GM19438 (cell line): ENCODE data around the gene G6PC1.
"Not testable (repeated sequence)": the region's sequence is repeated elsewhere in the genome, so short reads cannot be mapped to it uniquely, and the experiment has no call there.

Source experiments
- ATAC-seq: cut with Tn5 transposase; IDR thresholded peaks from one replicate; pipeline ENCODE4 v1.9.1; 2021; ENCODE audit warnings: low read depth; ENCODE audit not compliant: unreplicated experiment

G6PC1 gene

DNA sequence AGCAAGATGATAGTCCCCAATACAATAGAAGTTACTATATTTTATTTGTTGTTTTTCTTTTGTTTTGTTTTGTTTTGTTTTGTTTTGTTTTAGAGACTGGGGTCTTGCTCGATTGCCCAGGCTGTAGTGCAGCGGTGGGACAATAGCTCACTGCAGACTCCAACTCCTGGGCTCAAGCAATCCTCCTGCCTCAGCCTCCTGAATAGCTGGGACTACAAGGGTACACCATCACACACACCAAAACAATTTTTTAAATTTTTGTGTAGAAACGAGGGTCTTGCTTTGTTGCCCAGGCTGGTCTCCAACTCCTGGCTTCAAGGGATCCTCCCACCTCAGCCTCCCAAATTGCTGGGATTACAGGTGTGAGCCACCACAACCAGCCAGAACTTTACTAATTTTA is 618 bp upstream of the G6PC1 start:
- ATAC-seq: not testable (repeated sequence)

DNA sequence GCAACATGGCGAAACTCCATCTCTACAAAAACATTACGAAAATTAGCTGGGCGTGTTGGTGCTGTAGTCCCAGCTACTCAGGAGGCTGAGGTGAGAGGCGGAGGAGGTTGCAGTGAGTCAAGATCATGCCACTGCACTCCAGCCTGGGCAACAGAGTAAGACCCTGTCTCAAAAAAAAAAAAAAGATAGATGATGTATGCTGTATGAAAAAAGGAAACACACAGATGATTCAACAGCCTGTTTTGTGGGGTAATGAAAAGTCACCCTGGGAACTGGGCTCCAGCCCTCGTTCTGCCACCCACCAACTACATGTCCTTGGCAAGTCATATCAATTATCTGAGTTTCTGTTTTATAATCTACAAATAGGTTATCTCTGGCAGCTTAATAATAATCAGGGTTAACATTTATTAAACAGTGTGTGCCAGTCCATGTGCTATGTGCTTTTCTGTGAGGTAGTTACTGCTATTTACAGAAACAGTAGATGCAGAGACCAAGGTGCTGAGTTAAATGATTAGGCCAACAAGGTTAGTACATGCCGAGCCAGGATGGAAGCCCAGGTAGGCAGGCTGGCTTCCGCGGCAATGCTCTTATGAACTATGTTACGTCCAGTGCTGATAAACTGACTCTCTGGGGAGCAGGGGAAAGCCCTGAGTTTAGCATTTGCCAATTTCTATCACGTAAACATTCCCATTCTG is 1.1 kb downstream of the G6PC1 start:
- ATAC-seq: no peak

DNA sequence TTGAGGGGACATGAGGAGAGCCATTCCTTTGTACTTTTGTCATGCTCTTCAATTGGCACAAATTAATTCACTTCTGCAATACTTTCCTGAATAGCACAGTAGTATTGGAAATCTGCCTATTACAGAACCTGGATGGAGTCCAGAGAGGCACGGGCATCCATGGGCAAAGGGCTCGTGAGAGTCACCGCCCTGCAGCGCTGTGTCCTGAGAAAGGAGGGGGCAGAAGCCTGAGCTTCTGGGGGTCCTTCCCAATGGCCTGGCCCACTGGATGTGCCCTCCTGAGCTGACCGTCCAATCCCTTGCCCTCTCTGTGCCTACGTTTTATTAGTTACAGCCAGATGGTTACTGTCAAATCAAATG is 3.5 kb downstream of the G6PC1 start:
- no peak for ATAC-seq

DNA sequence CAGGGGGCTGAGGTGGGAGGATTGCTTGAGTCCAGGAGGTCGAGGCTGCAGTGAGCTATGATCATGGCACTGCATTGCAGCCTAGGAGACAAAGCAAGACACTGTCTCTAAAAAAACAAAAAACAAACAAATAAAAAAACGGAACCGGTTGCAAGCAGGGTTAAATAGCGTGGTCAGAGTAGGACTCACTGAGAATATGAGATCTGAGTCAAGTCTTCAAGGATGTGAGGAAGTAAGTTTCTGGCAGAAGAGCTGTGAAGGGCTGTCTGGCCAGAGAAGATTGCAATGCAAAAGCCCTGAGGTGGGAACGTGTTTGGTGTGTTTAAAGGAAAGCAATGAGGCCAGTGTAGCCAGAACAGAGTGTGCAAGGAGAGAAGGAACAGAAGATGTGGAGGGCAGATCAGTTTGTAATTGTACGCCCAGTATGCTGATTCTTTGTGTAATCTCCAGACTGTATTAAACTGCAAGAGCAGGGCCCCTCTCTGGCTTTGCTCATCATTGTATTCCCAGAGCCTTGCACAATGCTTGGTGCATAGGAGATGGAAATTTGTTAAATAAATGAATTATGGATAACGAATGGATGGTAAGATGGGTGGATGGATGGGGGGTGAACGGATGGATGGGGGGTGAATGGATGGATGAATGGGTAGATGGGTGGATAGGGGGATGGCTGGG is 6.3 kb downstream of the G6PC1 start:
- no peak for ATAC-seq

DNA sequence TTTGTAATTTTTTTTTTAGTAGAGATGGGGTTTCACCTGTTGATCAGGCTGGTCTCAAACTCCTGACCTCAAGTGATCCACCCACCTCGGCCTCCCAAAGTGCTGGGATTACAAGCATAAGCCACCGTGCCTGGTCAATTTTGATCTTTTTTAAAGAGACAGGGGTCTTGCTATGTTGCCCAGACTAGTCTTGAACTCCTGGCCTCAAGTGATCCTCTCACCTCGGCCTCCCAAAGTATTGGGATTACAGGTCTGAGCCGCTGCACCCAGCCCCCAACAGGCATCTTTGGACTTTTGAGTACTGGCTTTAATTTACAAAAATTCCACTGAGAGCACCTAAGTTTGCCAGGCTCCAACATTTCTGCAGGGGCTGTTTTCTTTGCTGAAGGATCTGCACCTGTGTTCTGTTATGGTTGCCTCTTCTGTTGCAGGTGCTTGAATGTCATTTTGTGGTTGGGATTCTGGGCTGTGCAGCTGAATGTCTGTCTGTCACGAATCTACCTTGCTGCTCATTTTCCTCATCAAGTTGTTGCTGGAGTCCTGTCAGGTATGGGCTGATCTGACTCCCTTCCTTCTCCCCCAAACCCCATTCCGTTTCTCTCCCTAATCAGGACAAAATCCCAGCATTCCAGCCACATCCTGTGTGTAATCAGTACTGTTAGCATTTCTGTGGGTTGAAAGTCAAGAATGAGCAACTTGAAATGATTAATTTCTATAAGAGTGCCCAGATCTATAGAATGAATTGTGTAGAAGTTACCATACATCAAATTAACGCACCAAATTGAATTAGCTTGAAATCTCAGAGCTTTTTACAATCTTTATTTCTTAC is 8.5 kb downstream of the G6PC1 start:
- ATAC-seq: no peak

DNA sequence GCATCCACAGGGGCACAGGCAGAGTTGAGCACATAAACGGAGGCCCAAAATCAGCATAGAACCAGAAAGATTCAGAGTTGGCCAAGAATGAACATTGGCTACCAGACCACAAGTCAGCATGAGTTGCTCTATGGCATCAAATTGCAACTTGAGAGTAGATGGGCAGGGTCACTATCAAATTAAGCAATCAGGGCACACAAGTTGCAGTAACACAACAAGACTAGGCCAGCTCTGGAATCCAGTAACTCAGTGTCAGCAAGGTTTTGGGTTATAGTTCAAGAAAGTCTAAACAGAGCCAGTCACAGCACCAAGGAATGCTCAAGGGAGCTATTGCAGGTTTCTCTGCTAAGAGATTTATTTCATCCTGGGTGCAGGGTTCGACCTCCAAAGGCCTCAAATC is 12.9 kb downstream of the G6PC1 start:
- ATAC-seq: no peak

DNA sequence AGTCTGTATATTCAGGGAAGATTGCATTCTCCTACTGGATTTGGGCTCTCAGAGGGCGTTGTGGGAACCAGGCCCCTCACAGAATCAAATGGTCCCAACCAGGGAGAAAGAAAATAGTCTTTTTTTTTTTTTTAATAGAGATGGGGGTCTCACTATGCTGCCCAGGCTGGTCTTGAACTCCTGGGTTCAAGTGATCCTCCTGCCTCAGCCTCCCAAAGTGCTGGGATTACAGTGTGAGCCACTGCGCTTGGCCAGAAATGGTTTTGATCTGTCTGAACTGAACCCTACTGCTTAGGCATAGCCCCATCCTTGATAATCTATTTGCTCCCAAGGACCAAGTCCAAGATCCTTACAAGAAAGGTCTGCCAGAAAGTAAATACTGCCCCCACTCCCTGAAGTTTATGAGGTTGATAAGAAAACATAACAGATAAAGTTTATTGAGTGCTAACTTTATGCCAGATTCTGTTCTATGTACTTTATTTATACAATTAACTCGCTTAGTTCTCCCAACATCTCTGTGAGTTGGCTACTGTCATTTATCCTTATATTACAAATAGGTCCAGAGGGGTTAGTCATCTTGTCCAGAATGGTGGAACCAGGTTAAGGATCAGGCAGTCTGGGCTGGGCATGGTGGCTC is 13.5 kb downstream of the G6PC1 start:
- no peak for ATAC-seq

DNA sequence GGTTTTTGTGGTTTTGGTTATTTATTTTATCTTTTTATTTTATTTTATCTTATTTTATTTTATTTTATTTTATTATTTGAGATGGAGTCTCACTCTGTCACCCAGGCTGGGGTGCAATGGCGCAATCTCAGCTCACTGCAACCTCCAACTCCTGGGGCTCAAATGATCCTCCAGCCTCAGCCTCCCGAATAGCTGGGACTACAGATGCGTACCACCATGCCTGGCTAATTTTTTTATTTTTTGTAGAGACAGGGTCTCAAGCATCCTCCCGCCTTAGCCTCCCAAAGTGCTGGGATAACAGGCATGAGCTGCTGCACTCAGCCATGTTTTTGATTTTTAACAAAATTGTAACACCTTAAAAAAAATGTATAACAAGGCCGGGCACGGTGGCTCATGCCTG is 14.7 kb downstream of the G6PC1 start:
- ATAC-seq: not testable (repeated sequence)

DNA sequence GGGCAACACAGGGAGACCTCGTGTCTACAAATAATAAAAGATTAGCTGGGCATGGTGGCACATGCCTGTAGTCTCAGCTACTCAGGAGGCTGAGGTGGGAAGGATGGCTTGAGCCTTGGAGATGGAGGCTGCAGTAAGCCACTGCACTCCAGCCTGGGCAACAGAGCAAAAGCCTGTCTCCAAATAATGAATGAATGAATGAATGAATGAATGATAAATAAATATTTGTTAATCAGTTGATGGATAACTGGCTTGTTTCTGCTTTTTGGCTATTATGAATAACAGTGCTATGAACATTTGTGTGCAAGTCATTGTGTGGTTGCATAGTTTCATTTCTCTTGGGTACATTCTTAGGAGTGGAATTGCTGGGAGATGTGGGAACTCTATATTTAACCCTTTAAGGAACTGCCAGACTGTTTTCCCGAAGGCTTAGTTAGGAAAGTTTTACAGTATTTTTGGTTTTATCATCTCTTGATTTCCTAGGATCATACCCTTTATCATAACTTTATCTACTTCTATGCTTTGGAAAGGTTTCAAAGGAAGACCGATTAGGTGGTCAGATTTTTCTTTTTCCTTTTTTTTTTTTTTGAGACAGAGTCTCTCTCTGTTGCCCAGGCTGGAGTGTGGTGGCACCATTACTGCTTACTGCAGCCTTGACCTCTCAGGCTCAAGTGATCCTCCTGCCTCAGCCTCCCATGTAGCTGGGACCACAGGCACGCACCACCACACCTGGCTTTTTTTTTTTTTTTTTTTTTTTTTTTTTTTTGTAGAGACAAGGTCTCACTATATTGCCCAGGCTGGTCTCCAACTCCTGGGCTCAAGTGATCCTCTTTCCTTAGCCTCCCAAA is 16.0 kb downstream of the G6PC1 start:
- ATAC-seq: not testable (repeated sequence)

DNA sequence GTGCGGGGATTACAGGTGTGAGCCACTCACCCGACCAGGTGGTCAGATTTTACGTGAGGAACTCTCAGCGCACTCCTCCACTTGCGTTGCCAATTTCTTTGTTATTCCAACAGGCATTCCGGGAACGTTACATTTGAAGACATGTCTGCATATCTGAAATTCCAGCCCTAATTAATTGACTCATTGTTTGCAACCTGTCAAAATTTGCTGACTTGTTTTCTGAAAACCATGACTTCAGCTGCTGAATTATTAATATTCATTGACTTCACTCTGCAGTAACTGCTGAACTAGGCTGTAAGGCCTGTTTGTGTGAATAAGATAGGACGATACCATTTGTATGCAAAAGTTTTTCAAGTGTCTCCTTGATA is 16.6 kb downstream of the G6PC1 start:
- no peak for ATAC-seq

DNA sequence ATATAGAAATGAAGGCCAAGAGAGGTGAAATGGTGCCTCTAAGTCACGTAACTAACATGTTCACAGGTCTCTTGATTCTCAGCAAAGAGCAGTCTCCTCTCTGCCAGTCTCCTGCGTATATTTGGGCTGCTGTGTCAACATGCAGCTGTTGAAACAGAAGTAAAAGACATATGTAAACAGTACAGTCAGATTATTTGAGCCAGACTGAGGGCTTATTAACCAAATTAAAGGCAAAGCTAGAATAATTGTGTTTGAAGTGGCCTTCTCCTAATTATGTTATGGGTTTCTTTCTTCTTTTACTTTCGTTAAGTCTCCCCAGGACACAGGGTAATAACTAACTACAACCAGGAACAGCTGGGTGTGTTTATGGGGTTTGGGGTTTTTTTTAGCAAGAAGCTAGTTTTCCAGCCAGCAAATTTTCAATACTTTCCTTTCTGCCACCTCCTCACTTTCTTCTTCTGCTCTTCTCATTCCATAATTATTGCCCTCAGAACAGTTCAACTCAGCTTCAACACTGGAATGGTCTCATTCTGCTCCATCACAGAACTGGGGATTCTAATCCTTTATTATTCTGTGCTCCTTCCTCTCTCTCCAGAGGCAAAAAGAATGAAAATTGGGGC is 18.4 kb downstream of the G6PC1 start:
- no peak for ATAC-seq

DNA sequence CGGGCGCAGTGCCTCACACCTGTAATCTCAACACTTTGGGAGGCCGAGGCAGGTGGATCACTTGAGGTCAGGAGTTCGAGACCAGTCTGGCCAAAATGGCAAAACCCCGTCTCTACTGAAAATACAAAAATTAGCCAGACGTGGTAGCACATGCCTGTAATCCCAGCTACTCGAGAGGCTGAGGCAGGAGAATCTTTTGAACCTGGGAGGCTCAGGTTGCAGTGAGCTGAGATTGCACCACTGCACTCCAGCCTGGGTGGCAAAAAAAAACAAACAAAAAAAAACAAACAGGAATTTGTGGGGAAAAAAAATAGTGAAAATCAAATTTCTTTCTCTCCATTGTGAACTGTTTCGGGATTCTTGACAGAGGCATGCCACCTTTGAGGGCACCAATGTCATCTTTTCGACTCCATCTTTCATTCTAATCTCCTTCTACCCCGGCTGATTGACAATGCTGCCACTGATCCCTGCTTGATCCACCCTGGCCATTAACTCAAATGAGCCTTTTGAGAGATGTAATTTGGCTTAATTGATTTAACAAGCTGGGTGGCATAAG is 19.0 kb downstream of the G6PC1 start:
- ATAC-seq: not testable (repeated sequence)

DNA sequence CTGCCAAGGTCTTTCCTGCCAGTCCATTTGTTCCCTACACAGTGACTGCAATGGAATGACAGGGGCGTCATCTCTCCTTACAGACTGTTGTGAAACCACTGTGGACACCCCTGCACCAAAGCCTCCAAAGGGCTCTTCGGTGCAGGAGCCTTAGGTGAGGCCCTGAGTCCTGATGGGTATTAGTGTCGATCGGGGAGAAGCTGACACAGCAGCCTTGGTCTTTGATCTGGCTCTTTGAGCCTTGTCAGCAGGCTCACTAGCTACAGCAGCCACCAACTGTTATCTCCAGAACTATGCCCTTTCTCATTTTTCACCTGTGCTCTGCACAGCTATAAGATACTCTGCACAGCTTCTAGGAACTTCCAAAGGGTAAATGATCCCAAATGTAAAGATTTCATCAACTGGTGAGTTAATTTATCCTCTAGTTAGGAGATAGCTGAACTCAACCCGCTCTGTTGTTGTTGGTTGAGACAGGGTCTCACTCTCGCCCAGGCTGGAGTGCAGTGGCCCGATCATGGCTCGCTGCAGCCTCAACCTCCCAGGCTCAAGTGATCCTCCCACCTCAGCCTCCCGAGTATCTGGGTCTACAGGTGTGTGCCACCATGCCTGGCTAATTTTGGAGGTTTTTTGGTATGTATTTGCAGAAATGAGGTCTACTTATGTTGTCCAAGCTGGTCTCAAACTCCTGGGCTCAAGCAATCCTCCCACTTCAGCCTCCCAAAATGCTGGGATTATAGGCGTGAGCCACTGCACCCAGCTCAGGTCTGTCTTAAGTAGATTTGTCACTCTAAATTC is 19.7 kb downstream of the G6PC1 start:
- ATAC-seq: no peak

DNA sequence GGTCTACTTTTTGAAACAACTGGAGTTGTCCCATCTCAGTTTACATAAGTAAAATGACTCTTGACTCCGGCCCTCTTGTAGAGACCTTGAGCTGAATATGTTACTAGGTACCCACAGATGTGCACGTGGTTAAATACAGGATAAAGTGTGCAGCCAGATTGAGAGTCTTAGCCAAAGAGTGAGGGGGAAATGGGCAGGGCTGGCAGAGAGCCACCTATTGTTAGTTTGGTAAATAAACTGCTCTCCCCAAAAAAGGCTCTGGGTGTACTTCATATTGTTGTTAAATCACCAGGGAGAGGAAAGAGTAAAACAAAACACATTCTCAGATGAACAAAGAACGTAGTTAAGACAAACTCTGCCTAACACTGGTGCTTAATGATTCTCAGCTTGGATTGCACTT is 20.3 kb downstream of the G6PC1 start:
- ATAC-seq: no peak

DNA sequence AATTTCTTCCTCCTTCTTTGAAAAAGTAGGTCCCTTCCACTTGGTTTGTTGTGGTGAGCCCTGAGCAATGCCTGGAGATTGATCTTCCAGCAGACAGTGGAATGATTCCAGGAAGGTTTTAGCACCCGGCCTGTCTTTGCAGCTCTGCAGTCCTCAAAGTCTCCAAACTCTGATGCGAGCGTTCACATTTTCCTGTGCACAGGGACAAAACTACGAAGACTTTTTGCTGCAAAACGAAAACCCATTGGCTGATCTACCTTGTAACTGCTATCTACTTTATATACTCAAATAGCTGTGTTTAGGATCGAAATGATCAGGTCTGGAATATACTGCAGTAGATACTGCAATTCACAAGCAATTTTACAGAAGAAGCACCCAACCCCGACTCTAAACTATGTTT is 21.7 kb downstream of the G6PC1 start:
- no peak for ATAC-seq

DNA sequence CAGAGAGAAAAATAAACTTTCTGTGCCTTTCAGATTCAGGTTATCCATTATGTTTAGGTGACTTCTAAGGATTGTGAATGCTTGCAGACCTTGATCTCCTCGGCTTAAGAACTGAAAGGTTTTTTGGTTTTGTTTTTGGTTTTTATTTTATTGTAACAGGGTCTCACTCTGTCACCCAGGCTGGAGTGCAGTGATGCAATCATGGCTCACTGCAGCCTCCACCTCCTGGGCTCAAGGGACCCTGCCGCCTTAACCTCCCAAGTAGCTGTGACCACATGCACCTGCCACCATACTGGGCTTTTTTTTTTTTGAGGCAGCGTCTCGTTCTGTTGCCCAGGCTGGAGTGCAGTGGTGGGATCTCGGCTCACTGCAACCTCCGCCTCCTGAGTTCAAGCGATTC is 22.9 kb downstream of the G6PC1 start:
- not testable (repeated sequence) for ATAC-seq

DNA sequence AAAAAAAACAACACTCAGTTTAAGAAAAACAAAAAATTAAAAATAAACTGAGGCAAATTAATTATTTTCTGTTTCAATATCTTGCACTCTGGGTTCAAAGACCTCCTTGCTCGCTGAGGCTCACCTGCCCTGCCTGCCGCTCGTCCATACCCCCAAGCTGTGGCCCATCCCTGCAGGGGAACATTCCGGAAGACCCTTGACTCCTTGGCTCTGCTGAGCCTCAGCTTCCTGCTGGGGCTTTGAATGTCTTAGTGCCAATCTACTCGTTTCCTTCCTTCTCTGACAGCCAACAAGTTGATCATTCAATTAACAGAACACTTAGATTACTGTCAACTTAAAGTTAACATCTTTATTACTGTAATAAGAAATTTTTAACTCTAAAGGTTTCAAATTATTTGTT is 24.3 kb downstream of the G6PC1 start:
- ATAC-seq: no peak

DNA sequence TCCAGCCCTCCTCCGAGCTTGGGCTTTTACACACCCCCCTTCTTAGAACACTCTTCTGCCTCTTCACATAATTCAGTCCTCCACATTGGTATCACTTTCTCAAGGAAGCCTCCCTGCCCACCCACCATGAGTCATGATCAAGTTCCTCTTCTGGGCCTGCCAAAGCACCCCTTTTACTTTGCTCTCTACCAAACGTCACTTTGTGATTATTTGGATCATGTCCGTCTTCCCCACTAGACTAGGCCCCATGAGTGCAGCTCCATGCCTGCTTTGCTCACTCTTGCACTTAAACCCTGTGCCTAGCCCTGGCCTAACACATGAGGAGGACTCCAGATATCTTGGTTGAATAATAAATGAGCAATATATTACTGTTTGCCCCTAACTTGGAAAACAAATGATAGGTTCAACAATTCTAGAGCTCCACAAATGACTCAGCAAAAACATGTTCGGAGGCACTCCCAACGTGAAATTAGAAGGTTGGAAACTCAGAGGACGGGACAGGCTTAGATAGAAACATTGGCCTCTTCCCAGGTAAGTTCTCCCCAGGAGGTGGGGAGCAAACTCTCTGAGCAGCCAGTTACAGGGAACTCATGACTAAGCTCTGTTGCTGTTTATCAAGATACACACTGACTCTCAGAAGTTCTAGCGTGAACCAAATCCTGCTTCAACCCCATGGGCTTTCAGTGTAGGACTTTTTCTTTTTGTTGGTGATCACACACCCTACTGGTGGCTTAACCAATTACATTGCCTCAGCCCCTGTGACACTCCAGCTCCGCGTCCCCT is 28.3 kb downstream of the G6PC1 start:
- no peak for ATAC-seq
